COR-L47 (cell line): Measurements from ENCODE around the gene DOK4.
A peak's percentile ranks its signal among the peaks of the same experiment; 100 is the strongest.
"Not testable (repeated sequence)": the region's sequence is repeated elsewhere in the genome, so short reads cannot be mapped to it uniquely, and the experiment has no call there.

Experiments used
- DNase-seq: peaks from one replicate; lab custom pipeline; 2025; lab: John Stamatoyannopoulos, UW

The DOK4 gene

DNA sequence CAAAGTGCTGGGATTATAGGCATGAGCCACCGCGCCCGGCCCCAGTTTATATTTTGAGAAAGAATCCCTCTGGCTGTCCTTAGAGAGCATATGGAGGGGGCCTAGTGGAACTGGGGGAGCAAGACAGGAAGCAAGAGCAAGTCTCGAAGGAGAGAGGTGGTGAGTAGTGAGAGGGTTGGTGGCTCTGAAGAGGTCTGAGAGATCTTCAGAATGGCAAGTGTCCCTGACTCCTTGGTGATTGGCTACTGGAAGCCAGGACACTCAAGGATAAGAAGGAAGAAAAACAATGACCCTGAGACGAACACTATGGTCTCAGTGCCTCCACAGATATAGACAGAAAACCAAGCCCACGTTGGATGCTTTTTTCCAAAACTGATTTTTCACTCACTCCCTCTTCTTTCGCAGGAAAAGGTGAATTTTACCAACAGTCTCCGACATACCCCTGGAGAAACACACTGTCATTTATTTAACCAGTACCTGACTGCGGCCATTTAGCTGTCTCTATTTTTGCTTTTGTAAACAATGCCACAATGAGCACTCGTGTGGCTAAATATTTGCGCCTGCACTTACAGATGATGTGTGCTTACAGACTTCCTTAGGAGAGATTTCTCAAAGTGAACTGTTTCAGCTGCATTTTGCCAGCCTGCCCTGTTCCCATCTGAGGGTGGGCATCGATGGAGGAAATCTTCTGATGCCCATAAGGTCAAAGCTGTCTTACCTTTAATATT lies 15.9 kb upstream of the DOK4 start:
- peak; percentile 50 for DNase-seq

DNA sequence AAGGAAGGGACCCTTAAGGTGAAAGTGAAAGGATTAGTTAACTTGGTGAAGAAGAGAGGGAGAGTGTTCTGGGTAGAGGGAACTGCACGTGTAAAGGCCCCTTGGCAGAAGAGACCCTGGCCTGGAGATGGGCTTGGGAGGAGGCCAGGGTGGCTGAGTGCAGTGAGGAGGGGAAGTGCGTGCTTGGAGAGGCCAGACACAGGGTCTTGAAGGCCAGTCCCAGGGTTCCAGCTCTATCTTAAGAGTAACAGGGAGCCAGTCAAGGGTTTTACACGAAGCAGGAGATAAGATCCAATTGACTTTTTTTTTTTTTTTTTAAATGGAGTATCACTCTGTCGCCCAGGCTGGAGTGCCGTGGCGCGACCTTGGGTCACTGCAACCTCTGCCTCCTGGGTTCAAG lies 15.2 kb upstream of the DOK4 start:
- no peak for DNase-seq

DNA sequence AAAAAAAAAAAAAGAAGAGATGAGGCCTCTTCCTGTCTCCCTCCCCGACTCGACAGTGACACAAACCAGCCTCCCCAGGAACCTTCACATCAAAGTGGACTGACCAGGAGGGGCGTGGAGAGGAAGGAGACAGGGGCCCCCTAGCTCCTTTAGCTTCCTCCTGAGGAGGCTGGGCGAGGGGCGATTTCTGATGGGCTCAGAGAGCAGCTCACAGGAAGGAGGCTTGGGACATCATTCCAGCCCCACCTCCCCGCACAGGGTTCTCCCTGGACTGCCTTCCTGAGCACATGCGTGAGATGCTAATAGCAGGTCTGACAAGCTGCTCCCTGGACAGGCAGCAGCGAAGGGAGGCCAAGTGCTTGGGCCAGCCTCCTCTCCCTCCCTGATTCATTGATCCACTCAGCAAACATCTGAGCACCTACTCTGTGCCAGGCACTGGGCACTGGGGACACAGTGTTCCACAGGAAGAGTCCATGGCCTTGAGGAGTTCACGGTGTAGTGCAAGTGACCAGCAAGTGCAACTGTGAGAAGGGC lies 14.4 kb upstream of the DOK4 start:
- DNase-seq: no peak

DNA sequence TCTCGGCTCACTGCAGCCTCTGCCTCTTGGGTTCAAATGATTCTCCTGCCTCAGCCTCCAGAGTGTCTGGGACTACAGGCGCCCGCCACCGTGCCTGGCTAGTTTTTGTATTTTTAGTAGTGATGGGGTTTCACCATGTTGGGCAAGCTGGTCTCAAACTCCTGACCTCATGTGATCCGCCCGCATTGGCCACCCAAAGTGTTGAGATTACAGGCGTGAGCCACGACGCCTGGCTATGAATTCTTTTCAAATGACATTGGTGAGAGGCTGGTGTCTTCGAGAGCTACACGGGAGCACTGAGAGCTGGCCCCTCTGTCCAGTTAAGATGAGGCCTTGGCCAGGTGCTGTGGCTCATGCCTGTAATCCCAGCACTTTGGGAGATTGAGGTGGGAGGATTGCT lies 13.6 kb upstream of the DOK4 start:
- DNase-seq: not testable (repeated sequence)

DNA sequence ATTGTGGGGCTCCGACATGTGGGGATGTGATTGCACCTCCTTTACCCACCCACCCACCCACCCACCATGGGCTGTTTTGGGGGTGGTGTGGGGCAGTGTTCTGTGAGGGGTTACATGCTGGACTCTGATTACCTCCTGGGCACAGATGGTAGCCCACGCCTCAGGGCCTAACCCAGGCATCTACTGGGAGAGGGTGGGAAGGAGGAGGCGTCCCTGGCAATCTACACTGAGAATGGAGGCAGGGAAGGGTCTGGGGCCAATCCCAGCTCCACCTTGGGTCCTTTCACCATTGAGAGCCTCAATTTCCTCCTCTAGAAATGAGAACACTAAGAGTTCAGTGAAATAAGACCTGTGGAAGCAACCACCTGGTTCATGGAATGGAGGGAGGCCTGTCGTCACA lies 11.7 kb upstream of the DOK4 start:
- no peak for DNase-seq

DNA sequence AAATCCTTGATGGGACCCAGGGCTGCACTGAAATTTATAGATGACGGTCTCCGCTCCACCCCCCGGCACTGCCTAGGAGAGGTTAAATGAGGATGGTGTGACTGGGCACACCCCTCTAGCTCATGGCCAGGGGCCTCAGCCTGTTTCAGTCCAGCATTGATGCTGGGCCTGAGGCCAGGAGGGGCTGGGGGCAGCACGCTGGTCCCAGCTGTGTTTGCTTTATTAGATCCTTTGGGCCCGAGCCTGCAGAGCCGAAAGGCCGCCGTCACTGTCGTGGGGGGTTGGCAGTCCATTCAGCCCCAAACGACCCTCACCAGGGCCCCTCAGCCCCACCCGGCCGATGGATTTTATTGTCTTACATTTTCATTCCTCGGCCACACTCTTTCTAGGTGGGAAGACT lies 10.8 kb upstream of the DOK4 start:
- no peak for DNase-seq

DNA sequence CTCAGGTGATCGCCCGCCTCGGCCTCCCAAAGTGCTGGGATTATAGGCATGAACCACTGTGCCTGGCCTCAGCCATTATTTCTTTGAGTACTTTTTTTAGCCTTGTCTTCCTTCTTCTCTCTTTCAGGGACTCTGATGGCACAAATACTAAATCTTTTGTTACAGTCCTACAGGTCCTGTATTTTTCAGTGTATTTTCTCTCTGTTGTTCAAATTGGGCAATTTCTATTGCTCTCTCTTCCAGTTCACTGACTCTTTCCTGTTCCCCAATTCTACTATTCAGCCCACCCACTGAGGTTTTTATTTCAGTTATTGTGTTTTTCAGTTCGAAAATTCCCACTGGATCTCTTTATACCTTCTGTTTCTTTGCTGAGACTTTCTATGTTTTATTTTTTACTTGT lies 7.5 kb upstream of the DOK4 start:
- no peak for DNase-seq

DNA sequence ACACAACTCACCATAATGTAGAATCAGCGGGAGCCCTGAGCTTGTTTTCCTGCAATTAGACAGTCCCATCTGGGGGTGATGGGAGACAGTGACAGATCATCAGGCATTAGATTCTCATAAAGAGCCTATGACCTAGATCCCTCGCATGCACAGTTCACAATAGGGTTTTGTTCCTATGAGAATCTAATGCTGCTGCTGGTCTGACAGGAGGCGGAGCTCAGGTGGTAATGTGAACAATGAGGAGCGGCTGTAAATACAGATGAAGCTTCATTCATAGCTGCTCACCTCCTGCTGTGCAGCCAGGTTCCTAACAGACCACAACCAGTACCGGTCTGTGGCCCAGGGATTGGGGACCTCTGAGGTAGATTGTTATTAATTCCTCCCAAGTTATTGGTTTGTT lies 2.9 kb upstream of the DOK4 start:
- DNase-seq: no peak

DNA sequence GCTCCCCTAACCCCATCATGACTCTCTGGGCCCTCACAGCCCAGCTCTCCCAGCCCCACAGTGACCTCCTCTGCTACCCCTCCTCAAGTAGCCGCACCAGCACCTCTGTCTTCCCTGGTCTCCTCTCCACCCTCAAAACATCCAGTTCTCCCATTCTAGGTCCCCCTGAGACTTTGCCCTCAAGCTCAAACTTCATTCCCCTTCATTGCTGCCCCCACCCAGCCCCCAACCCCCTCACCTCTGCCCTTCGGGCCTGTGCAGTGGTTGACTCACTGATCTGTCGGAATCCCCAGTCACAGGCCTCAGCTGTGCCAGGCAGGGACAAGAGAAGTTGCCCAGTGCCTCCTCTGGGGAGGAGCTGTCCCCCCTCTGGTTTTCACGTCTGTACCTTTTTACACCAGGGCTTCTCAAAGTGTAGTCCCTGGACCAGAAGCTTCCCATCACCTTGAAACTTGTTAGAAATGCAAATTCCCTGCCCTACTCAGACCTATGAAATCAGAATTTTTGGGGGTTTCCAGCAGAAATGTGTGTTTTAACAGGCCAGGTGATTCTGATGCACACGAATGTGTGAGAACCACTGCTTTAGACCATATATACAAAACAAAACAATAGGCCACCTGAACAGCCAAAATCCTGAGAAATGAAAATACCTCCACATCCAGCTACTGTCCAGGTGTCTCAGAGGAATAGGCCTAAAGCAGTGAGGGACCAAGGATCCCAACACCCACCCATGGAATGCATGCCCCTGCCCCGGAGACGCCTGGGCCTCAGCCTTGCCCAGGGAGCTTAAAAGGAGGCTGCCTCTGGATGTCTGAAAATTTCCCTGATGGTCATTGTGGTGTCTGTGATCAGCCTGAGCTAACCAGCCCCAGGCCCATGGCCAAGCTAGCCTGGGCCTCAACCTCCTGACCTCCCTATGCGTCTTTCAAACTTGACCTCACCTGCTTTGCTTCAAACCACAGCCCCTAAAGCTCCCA lies 853 bp upstream of the DOK4 start:
- DNase-seq: no peak

DNA sequence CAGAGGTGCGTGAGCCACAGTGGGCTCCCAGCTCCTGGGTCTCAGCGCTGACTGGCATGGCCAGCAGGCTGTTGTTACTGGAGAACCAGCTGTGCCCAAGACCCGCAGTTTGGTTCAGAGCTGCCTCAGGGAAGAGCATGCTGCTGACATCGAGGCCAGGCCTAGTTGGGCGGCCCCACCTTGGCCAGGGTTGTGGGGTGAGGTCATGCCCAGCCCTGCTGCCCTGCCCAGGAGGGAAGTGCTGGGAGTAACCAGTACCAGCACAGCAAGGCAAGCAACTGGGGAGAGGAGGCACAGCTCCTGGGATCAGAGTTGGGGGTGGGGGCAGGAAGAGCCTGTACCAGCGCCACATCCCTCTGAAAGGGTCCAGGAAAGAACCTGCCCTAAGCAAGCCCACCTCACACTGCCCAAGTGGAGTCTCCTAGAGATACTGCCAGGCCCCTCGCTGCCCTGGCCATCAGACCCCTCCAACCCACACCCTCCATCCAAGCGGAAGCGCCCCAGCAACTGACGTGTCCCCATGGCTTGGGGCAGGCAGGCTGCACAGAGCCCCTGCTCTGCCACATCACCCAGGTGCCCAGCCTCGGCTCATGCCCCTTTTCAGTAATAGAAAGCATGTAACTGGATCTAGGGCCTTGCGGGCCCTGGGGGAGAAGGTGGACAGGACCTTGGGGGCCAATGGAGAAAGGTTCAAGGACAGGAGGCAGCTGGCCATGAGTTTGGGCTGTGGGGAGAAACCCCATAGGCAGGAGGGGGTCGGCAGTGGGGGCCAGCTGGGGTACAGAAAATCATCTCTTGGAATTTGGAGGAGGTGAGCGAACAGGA lies 990 bp downstream of the DOK4 start:
- DNase-seq: no peak

DNA sequence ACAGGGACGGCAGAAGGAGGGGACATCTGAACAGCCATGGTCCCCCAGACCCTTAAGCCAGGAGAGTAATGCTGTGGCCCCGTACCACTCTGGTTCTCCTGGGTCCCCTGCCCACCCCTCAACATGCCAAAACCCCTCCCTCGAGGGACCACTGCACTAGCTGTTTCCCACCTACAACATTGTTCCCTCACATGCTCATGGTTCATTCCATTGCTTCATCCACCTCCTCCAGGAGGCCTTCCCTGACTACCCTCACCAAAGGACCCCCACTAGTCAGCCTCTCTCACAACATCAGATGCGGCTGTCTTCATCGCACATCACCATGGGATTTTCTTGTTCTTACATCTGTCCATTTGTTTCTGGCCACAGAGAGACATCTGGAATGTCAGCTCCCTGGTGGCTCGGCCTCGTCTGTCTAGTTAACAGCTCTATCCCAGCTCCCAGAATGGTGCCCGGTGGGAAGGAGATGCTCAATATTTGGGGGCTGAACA lies 1.7 kb downstream of the DOK4 start:
- no peak for DNase-seq

DNA sequence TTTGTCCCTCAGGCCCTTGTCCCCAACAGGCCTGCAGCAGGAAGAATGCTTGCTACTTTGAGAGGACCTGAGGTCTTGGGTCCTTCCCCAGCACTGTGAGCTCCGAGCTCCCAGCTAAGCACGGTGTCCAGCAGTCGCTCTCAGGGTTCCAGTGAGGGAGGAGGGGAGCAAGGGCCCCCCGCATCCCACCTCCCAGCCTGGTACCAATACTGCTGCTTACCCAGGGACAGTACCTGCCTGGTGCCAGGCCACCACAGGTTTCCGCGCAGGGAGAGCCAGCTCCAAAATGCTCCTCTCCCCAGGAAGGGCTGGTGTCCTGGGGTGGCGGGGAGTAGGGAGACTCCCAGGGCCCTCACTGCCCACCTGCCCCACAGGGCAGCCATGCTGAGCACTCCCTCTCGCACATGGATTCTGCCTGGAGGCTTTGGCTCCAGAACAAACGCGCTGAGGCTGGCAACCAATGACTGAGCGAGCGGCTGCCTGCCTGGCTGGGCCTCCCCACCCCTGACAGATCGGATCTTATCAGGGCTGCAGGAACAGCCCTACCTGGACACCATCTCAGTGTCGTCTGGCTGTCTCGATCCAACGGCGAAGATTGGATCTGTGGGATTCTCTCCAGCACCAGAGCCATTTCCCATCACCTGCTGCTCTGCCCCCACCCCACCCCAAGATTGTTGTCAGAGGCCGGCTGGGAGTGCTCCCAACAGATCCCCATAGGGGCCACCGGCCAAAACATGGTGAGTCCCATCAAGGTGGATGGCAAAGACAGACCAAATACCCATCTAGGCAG lies 2.4 kb downstream of the DOK4 start:
- no peak for DNase-seq

DNA sequence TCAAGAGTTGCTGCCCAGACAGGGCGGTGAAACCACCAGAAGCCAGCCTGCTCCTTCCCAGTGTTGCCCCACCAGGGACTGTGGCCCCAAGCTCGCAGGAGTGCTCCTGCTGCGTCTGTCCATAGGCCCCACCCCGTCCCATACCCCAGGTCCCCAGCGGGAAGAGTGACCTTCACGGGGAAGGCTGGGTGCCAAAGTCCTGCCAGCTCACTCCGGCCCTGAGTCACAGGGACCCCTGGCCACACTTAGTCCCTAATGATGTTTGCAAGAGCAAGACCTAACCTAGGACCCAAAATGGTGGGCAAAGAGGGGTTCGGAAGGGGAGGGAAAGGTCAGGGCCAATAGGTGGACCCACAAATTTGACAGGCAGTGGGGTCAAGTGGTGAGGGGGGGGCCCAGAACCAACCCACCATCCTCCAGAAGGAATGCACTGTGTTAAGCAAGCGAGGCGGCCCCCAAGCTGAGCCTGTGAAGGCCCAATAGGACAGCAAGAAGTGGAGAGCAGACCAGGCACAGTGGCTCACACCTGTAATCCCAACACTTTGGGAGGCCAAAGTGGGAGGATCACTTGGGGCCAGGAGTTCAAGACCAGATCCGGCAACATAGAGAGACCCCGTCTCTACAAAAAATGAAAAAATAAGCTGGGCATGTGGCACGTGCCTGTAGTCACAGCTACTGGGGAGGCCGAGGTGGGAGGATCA lies 3.3 kb downstream of the DOK4 start:
- no peak for DNase-seq

DNA sequence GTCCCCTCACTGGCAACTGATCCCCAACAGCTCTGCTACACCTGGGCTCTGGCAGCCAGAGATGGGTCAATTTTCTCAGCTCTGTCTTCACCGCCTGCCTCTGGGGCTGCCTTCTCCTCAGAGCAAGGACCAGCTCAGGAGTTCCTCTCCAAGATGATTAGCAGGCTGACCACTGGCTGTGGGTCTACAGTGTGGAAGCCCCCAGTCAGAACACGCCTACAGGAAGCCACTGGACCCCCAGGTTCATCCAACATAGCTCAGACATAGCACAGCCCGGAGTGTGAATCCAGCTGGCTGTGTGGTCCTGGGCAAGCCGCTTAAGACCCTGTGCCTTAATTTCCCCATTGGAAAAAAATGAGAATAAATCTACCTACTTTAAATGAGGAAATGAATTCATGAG lies 4.9 kb downstream of the DOK4 start:
- no peak for DNase-seq

DNA sequence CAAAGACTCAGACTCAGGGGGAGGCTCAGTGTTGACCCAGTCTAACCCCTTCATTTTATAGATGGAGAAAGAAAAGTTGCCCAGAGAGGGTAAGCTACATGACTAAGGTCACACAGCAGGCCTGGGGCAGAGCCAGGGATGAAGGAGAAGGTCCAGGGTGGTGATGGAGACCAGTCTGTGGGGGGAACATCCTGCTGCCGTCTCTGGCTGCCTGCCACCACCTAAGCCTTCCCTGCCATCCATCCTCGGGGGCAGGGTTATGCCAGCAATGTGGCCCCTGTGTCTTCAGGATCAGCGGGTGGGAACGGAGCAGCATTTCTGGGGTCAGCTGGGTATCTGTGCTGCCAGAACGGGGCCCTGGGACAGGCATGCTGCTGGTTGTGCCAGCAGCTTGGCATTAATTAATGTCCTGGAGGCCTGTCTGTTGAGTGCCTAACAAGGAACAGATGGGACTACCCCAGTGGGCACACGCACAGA lies 5.5 kb downstream of the DOK4 start:
- DNase-seq: no peak

DNA sequence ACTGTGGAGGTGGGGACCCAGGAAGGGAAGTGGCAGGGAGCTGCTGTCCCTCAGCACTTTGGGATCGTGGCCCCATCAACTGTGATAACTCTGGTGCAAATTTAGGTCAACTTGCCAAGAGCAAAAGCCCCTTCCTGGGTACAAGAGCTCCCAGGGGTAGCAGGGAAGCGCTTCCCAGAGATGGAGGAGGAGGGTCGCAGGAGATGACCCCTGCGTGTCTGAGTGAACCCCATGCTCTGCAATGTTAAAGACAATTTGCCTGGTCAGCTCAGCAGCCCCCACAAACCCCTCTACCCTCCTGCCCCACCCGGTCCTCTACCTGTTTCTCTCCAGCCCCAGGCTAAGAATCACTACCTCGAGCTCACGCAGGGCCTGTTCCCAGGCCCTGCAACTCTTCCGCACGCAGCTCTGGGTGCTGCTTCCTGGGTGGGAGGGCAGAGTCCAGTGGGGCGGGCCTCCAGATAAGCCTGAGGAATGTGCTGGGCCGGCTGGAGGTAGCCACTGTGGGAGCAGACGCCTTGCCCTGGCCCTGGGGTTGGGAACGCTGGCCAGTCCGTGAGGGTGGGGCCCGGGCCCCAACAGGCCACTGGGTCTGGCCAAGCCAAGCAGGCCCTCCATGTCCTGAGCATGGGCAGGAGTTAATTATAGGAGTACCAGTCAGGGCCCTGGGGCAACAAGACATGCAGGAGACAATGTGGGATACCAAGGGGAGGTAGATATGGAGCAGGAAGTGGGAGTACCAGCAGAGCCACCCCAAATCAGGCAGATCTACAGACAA lies 6.1 kb downstream of the DOK4 start:
- no peak for DNase-seq

DNA sequence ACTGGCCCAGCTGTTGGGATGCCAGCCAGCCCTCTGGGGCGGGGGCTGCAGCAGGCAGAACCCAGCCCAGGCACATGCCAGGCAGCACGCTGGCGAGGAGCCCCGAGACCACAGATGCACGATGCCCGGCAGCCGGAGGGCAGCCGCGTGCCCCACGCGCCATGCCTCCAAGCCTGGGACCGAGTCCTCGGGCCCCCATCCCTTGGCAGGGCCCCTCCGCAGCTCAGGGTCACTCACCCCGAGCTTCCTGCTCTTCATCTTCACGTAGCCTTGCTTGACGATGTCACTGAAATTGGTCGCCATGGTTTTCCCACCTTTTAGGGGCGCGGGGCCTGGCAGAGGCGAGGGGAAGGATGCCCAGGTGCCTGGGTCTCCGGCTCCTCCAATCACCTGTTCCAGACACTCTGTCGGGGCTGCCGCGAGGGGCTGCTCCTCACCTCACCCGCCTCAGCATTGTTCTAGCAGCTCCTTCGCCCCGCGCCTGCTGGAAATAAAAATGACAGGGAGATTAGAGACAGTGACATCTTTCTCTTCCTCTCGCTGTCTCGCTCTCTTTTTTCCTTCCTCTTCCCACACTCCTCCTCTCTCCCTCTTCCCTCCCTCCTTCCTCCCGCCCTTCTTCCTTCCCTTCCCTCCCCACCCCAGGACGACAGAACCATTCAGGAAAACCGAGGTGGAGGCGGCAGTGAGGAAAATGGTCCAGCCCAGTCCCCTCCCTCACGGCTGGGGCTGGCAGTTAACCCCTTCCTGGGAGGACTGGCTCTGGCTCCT lies 6.9 kb downstream of the DOK4 start:
- DNase-seq: peak; percentile 60

DNA sequence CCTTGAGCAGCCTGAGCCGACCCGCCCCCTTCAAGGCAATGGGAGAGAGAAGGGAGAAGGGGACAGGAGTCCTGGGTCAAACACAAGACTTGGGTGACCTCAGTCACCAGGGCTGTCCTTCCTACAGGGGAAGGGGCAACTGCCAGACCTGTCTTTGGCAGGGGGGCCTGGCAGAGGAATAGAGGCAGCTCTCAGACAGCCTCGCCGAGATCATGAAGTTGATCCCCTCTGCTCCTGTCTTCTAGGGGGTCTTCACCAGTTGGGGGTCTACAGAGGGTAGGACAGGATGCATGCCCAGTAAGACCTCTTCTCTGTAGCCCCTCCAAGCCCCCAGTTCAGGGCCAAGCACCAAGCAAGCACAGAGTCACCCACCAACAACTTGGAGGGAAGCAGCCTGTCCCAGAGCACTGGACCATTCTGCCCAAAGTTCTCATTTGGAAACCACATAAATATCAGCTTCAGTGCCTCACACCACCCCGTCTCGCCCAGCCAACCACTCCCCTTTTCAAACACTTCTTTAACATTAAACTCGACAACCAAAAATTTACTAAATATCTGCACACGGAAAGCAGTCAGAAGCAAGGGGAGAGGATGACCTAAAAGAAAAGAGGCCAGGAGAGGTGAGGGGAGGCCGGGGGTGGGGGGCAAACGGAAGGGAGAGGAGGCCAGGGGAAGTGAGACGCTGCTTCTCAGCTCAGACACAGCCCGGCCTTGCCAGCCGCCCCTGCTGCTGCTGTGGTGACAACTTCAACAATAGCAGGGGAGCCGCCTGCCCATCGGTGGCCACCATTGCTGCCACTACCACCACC lies 7.7 kb downstream of the DOK4 start:
- DNase-seq: no peak
